Measurements from ENCODE around the gene RPRD1B.

DNA sequence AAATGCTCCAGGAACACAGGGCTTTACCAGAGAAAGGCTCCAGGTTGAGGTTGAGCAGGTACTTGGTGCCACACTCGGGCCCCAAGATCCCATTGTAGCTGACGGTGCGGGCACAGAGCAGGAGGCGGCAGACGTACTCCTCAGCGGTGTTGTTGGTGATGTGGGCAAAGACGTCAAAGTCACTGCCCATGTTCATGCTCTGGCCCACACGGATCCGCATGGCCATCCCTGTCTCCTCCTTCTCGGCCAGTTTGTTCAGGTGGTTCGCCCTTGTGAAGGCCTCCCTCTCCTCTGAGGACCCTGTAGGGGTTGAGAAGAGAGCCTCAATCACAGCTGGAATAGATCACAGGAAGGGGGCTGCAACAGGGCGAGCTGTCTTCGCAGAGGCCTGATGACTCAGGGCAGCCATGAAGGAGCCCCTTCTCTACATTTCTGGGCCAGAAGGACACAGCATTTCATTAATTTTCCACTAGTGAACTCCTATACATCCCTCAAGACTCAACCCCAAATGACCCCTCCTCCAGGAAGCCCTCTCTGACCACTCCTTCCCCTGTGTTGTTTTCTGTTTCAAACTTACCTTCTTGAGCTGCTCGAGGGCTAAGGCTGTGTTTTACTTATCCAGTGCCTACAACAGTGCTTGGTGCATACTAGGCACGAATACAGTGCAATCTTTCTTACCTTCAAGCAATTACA lies 104.7 kb downstream of the RPRD1B start:
- TF ChIP-seq, protein P1, sequence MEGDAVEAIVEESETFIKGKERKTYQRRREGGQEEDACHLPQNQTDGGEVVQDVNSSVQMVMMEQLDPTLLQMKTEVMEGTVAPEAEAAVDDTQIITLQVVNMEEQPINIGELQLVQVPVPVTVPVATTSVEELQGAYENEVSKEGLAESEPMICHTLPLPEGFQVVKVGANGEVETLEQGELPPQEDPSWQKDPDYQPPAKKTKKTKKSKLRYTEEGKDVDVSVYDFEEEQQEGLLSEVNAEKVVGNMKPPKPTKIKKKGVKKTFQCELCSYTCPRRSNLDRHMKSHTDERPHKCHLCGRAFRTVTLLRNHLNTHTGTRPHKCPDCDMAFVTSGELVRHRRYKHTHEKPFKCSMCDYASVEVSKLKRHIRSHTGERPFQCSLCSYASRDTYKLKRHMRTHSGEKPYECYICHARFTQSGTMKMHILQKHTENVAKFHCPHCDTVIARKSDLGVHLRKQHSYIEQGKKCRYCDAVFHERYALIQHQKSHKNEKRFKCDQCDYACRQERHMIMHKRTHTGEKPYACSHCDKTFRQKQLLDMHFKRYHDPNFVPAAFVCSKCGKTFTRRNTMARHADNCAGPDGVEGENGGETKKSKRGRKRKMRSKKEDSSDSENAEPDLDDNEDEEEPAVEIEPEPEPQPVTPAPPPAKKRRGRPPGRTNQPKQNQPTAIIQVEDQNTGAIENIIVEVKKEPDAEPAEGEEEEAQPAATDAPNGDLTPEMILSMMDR (IDR thresholded peaks at IDR 0.05): no peak
- TF ChIP-seq POLR2A (IDR thresholded peaks at IDR 0.05): no peak

Data from esophagus squamous epithelium (tissue), 4 donors.